ENCODE data around the gene SHBG. TPM values are rescaled to one million over a fixed set of nuclear protein-coding genes. Genes with fewer than 3 reads are reported as not detected.
A peak's percentile ranks its signal among the peaks of the same experiment; 100 is the strongest.
"Not testable (repeated sequence)": the region's sequence is repeated elsewhere in the genome, so short reads cannot be mapped to it uniquely, and the experiment has no call there.

The SHBG gene
- polyA plus RNA-seq, 3 donors: 4.6 to 7.3 (median 6.4) TPM

GRCh38 chr17:7606280-7606679, 23.7 kb upstream of the SHBG start:
- no peak for DNase-seq

- no peak for DNase-seq
Measured at GRCh38 chr17:7610641-7611040, 19.3 kb upstream of the SHBG start.

DNA sequence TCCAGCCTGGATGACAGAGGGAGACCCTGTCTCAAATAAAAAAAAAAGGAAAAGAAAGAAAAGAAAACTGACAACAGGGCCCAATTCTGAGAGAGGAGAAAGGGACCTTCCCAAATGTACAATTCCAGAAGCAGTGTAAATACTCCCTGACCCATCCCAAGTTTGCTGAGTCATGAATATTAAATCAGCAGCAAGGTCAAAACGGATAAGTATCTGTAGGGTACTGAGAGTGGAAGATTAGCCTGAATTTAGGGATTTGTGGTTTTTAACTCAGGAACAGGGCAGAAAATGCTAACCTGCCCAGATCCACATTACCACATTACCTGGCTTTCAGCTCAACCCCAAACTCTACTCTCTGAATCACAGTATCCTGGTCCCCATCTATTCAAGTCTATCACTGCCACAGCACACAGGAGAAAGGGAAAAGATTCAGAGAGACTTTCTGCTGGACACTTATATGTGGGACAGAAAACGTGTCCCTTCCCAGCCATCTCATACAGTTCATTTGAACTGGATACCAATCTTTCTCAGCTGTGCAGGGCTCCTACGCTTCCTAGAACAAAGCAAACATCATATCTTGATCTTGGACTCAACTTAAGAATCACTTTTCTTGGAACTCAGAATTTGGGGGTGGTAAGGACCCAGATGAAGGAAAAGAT, 18.2 kb upstream of the SHBG start:
- DNase-seq: no peak

DNA sequence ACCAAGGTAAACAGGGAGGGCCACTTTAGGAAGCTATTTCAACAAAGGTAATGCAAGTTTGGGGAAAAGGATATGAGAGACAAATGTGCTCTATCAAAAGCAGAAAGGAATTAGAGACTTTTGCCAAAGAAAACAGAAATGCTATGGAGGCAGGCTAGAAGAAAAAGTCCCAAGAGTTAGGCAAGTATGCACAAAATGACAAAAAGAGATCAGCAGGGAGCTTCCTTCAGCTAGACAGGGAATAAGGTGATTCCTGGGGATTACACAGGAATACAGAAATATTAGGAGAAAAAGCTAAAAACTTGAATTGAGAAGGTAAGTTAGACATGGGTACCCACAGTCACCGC, 17.7 kb upstream of the SHBG start:
- no peak for DNase-seq

DNA sequence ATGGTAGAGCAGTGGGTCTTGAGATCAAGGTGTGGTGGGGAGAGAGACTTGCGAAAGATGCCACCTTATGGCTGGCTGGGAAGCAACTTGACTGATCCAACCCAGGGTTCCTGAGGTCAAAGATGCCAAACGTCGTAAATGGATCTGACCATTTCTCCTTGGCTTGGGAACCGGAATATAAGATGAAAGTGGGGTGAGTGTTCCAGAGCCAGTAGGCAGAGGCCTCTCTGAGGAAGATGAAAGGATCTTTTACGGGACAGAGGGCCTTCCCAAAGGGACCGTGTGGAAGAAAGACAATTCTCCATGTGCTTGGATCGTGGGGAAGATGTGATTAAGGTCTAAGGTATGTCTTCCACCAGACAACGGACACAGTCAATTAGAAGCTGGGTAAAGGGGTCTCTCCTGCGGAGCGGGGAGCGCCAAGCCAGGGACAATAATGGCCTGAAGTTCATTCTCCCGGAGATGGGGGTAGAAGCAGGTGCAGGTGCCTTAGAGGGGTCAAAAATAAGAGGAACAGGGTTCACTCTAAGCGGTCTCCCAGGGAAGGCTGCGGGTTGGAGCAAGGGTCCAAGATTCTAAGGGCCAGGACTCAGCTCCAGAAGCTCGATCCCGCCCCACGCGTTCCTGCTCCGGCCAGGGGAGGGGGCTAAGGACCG, 16.0 kb upstream of the SHBG start:
- no peak for DNase-seq

DNA sequence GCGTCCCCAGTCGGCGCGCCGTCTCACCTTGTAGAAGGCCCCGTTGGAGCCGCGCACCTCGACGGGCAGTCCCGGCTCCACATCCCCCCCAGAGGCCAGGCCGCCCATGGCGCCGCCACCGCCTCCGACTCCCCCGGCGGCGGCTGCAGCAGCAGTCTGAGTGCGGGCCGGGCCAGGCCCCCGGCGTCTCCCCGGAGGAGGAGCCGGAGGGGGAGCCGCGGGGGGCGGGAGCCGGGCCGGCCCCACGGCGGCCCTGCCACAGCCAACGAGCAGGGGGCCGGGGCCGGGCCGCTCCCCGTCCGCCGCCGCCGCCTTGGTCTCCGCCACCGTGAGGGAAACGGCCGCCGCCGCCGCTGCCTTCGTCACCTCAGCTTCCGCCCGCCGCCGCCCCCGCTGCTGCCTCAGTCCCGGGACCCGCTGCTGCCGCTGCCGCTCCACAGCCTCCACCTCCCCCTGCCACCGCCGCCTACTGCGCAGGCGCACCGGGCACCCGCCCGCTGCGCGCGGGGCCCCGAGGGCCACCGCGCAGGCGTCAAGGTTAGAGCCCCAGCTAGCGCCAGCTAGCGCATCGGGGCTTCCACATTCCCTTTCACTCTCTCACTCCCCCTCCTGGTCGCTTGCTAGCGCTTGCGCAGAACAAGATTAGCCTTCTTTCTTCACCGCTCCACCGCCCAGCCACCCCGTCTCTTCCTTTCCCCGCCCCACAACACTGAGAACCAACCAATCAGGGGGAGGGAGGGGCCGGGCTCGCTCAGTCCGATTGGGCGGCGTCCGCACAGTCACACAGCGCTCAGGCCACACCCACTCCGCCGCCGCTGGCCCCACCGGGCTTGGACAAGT, 15.3 kb upstream of the SHBG start, which contains the start of gene FXR2:
TSS of gene FXR2 (minus strand) at position 473 of the 840 bp plus-strand sequence. CDS start at position 108, 365 bp downstream.
- DNase-seq: peak; percentile 100

- DNase-seq: no peak
Measured at GRCh38 chr17:7615265-7615747, 14.6 kb upstream of the SHBG start.

DNA sequence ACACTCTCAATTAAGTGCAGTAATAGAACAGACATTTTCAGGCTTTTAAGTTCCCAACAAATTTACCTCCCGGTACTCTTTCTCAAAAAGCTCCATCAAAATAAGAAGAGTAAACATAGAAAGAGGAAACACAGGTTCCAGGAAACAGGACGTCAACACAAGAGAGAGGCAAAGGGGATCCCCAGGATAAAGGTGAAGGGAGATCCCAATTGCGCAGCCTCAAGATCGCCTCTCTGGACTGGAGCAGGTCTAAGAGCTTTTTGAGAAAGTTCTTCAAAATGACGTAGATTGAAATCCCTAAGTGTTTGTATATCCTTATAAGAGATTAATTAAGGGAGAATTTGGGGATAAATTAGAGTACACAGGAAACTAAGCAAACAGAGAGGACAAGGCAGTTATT, 11.3 kb upstream of the SHBG start:
- no peak for DNase-seq

GRCh38 chr17:7620835-7621234, 9.1 kb upstream of the SHBG start:
- no peak for DNase-seq

- no peak for DNase-seq
Measured at GRCh38 chr17:7623661-7624060, 6.3 kb upstream of the SHBG start.

DNA sequence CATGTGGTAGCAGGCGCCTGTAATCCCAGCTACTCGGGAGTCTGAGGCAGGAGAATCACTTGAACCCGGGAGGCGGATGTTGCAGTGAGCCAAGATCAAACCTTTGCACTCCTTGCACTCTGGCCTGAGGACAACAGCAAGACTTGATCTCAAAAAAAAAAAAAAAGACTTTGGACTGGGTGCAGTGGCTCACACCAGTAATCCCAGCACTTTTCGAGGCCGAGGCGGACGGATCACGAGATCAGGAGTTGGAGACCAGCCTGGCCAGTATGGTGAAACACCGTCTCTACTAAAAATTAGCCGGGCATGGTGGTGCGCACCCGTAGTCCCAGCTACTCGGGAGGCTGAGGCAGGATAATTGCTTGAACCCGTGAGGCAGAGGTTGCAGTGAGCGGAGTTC, 4.2 kb upstream of the SHBG start:
- not testable (repeated sequence) for DNase-seq

GRCh38 chr17:7626307-7626706, 3.6 kb upstream of the SHBG start:
- DNase-seq: no peak

GRCh38 chr17:7626956-7627249, 3.0 kb upstream of the SHBG start:
- no peak for DNase-seq

GRCh38 chr17:7627250-7628121, 2.4 kb upstream of the SHBG start, which contains the start of gene SAT2:
Gene SAT2 (minus strand): TSS chr17:7627821. CDS start chr17:7627635, 186 bp downstream.
- peak; percentile 94 for DNase-seq

DNA sequence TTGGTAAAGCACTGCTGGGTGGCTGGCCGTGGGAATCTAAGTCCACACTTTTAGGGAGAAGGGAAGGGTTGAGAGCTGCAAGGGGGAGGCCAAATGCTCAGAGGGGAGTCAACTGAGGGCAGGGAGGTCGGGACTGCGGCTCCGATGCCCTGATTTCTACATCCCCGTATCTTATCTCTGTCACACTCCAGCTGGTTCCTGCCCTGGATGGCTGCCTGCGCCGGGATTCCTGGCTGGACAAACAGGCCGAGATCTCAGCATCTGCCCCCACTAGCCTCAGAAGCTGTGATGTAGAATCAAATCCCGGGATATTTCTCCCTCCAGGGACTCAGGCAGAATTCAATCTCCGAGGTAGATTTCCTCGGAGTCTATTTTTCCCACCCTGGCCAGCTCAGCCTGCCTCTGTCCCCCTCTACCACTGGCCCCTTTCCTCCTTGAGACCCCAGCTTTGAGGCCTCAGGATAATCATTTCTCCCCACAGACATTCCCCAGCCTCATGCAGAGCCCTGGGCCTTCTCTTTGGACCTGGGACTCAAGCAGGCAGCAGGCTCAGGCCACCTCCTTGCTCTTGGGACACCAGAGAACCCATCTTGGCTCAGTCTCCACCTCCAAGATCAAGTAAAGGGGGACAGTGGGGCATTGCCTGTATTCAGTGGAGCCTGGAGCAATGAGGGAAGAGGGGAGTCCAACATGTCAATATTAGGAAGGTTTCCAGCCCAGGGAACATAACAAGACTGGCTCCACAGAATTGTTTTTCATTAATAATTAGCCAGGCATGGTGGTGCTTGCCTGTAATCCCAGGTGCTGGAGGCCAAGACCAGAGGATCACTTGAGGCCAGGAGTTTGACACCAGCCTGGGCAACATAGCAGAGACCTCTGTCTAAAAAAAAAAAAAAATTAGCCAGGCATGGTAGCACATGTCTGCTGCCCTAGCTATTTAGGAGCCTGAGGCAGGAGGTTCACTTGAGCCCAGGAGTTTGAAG, 1.8 kb downstream of the SHBG start:
- no peak for DNase-seq

DNA sequence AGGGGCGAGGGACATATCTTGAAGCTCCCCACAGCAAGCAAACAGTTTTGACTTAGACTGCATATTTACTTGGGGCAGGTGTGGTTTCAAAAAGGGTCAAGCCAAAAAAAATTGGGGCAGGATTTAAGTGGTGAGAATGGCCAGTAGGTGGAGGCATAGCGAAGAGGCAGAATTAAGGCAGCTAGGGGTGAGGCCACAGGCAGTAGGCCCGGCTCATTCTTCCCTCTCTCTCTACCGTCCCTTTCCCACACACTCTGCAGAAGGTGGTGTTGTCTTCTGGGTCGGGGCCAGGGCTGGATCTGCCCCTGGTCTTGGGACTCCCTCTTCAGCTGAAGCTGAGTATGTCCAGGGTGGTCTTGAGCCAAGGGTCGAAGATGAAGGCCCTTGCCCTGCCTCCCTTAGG, 2.6 kb downstream of the SHBG start:
- DNase-seq: no peak

GRCh38 chr17:7633093-7633492, 3.2 kb downstream of the SHBG start:
- DNase-seq: no peak

GRCh38 chr17:7634384-7634783, 4.4 kb downstream of the SHBG start:
- peak; percentile 79 for DNase-seq

DNA sequence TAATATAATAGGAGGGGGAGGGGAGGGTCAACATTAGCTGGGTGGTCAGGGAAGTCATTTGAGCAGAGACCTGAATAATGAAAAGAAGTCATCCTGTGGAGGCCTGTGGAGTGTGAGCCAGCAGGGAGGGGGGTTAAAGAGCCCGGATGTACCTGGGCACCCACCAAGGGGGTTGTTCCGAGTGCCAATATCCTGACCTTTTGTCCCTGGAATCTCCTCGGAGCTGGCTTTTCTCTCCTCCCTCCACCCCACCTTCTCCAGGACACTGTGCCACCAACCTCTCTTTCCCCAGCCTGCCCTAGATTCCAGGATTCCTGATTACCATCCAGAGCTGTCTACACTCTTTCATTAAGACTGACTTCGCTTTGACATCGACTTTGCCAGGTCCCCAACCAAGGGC, 6.2 kb downstream of the SHBG start:
- DNase-seq: no peak

GRCh38 chr17:7640783-7641182, 10.8 kb downstream of the SHBG start:
- DNase-seq: no peak

GRCh38 chr17:7641635-7642034, 11.7 kb downstream of the SHBG start:
- not testable (repeated sequence) for DNase-seq

Data from renal pelvis (tissue), 4 donors.